ENCODE results near the gene MARCHF6.
"Not testable (repeated sequence)": the region's sequence is repeated elsewhere in the genome, so short reads cannot be mapped to it uniquely, and the experiment has no call there.

MARCHF6 gene

DNA sequence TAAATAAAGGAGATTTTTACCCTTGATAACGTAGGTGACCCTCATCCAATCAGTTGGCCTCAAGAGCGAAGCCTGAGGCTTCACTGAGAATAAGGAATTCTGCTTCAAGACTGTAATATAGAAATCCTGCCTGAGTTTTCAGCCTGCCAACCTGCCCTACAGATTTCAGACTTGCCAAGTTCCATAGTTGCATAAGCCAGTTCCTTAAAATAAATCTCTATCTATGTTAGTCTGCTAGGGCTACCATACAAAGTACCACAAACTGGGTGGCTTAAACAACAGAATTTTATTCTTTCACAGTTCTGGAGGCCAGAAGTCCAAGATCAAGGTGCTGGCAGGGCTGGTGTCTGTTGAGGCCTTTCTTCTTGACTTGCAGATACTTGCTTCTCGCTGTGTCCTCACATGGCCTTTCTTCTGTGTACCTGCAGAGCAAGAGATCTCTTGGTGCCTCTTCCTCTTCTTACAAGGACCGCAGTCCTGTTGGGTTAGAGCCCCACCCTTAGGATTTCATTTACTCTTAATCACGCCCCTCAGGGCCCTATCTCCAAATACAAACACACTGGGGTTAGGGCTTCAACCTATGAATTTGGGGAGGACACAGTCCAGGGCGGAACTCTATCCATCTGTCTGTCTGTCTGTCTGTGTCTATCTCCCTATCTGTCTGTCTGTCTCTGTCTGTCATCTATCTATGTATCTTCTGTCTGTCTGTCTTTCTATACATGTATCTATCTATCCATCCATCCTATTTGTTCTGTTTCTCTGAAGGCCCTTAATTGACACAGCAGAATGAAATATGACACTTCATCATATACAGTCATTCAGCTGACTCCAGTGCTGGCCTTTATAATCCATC is 28.8 kb upstream of the MARCHF6 start:
- DNase-seq = no peak

DNA sequence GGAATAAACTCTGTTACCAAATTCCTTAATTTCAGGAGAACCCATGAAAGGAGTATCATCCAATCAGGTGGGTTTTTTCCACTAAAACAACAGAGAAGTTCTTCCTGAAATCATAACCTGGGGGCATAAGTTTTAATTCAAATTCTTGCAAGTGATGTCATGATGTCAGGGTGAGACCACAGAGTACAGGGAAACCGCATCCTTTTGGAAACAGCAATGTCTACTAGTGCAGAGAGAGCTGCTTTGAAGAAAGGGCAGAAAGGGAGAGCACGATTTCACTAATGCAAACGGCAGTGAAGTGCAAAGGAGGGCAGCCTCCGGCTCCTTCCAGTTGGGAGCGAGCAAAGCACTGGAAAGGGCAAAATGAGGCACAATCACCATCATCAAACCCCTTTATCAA is 25.2 kb upstream of the MARCHF6 start:
- no peak for DNase-seq

DNA sequence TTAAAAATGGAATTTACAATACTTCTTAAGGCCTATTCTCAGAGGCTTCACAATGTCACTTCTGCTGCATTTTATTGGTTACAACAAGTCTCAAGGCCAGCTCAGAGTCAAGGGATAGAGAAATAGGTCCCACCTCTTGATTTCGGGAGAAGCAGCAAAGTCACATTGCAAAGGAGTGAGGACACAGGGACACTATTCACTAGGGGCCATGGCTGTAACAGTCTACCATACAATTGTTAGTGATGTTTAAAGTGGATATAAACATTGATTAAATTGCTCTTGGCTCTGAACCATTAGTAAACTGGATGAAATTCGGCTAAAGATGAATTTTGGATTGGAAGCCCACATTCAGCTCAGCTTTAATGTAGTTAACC is 24.1 kb upstream of the MARCHF6 start:
- DNase-seq = no peak

DNA sequence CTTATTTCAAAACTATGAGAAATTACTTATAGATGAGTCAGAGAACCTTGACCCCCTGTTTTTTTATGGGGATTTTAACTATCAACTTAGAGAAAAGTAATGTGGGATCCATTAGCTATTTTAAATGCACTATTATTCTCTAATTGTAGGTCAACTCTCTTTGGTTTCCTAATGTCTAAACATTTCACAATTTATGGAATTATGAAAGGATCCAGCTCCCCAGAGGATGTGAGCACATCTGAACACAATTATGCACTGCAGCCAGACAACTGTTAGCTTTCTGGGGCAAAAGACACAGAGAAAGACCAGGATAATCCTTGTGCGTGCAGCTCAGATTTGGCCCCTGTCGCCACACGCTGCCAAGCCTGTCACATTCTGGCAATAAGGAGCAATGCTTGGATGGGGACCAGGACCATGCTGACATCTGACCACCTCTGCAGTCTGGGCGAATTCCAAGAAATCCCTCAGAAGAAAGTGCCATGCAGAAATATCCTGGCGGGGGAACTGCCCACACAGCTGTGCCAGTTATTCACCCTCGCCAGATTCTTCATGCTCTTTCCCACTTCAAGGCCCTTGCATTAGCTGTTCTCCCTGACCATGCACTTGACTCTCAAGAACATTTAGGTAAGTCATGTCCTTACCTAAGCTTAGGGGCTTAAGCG is 23.5 kb upstream of the MARCHF6 start:
- no peak for DNase-seq

DNA sequence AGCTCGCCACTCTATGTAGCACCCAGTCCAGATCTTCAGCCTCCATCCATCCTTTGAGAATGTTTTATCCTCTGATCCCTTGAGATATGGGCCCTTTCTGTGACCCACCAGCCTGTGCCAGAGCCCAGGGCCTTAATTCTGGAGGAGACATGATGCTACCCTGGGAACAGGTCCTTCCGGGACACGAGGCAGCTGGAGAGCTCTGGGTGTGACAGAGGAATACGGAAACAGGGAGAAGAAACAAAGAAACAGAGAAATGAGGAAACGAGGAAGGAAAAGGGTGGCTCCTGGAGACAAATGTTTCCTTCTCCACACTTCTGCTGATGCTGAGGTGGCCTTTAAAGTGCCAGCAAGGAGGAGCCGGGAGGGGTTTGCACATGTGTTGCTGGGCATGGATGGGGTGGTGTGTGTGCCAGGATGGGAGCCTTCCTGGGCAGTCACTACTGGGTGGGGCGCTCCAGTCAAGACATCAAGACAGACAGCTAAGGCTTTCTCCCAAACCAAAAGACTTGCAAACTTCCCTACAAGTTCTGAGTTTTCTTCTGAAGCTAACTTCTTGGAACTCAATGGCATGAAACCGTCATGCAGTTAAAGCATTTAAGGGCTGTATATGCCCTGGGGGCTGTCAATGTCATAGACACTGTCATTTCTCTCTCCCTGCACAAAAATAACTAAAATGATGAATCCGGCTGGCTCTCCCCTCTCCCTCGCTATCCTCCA is 22.8 kb upstream of the MARCHF6 start:
- DNase-seq = no peak

DNA sequence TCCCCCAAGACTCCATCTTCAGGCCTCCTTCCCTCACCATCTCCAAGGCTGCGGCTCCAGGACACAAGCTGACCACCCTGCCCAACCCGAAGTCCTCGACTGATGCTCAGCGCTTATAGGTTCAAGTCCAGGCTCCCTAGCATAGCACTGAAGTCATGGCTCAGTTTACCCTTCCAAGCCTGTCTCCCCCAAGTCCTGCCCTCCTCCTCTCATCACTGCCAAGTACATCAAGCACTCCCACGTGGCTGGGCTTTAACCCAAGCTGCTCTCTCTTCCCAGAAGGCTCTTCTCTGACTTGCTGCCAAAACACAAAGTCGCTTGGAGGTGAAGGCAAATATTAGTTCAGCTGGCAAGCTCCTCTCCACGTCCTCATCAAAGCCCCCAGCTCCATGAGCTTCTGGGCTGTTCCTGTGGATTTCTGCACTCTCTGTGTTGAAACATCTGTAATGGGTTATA is 22.1 kb upstream of the MARCHF6 start:
- no peak for DNase-seq

DNA sequence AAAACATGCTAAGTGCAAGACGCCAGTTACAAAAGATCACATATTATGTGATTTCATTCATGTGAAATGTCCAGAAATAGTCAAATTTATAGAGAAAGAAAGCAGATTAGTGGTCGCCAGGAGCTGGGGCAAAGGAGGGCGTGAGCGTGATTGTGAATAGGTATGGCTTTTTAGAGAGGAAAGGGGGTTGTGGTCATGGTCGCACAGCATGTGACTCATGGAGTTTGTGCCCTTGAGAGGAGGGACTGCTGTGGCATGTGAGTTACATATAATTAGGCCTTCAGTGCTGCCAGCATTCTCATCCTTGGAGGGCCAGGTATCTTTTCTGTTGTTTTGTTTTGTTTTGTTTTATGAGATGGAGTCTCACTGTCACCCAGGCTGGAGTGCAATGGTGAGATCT is 21.2 kb upstream of the MARCHF6 start:
- no peak for DNase-seq

DNA sequence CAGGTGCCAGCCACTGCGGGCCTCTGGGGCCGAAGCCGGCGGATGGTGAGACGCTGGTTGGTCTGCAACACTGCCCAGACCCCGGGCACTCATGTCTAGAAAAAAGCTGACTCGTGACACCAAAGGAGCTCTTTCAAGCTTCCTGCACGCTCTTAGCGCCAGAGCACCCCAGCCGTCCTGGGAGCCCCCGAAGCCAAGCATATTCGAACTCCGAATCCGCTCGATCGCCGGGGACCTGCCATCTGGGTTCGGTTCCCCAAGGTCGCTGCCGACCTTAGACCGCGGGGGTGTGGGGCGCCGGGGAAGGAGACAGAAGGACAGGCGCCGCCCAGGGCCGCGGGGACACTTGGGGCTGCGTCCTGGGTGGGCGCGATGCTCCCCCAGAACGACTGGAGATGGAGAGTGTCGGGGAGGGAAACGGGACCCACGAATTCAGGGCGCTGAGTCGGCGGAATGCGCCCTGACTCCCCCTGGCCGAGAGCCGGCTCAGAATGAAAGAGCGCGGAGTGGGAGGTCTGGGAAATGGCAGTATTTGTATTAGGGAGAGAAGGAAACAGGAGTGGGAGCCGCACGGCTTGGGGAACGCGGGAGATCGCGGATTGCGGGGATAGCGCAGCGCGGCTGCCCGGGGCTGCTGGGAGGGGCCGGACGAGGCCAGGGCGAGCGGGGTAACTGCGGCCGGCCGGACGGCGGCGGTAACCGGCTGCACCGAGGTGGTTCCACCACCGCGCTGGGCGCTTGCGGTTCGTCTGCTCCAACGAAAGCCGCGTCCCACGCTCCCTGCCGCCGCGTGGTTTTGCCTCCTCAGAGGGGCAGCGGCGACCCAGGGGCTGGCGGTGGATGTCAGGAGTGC is 20.1 kb upstream of the MARCHF6 start:
- DNase-seq = no peak

DNA sequence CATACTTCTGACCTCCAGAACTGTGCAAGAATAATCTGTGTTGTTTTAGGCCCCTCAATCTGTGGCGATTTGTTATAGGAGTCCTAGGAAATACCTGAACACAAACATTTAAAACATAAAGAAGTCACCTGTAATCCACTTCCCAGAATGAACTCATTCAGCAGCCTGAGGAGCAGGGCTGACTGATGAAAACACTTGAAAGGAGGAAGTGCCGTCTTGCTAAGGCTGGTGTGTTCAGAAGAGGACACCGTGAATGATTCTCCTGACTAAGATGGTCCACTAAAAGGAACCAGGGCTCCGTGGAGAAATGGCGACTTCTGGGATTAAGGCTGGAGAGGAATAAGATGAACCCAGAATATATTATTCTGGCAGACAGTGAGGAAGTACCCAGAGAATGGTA is 18.7 kb upstream of the MARCHF6 start:
- DNase-seq = no peak

DNA sequence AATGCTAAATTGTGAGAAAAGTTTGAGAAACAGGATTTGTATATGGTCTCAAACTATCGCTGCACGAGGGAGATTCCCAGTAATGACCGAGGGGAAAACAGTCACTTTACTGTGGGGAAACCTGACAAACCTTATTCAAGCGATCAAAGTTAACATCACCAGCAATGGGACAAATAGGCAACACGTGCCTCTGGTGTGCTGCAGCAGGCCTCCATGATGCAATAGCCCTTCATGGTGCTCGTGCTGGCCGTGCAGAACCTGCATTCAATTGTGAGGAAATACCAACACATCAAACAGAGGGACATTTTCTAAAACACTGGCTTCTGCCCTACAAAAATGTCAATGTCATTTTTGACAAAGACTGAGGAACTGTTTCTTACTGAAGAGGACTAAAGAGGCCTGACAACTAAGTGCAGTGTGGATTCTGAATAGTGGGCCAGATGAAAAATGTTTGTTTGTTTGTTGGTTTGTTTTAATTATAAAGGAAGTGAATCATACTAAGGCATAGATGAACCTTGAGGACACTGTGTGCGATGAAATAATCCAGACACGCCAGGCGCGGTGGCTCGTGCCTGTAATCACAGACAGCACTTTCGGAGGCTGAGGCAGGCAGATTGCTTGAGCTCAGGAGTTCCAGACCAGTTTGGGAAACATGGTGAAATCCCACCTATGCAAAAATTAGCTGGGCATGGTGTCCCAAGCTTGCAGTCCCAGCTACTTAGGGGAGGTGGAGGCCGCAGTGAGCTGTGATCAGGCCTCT is 17.6 kb upstream of the MARCHF6 start:
- no peak for DNase-seq

DNA sequence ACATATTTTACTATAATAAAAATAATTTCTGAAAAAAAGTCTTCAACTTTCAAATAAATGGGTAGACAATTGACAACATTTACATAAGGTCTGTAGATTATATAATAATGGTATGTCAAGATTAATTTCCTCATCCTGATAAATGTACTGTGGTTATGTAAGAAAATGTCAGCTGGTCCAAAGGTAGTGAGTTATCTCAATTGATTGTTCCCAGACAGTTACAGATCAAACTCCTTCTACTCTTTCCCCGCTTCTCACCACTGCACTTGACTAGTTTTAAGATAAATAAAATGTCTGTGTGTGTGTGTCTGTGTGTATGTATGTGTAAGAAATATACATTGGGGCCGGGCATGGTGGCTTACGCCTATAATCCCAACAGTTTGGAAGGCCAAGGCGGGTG is 16.4 kb upstream of the MARCHF6 start:
- DNase-seq = no peak

DNA sequence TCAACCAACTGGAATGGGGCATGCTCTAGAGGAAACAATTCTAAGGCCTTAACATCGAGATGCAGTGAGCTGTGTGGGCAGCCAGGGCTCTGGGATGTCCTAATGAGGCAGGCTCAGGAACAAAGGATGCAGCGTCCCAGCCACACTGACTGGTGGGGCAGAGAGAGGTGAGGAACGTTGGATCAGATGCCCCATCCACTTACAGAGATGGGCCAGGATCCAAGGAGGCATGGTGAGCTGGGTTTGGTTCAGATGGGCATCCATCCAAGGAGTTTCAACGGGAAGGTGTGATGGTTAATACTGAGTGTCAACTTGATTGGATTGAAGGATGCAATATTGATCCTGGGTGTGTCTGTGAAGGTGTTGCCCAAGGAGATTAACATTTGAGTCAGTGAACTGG is 15.5 kb upstream of the MARCHF6 start:
- DNase-seq = no peak

DNA sequence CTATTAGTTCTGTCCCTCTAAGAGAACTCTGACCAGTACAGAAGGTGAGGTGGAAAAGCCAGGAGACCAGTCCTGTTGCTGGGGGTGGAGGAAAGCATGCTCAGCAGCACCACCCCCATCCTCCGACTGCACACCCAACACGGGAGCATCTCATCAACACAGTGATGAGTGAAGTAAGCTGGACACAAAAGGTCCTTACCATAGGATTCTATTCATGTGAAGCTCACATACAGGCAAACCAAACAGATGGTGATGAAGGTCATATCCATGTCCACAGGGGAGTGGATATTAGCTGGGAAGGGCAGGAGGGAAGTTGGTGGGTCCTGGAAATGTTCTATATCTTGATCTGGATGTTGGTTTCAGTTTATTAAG is 14.8 kb upstream of the MARCHF6 start:
- no peak for DNase-seq

DNA sequence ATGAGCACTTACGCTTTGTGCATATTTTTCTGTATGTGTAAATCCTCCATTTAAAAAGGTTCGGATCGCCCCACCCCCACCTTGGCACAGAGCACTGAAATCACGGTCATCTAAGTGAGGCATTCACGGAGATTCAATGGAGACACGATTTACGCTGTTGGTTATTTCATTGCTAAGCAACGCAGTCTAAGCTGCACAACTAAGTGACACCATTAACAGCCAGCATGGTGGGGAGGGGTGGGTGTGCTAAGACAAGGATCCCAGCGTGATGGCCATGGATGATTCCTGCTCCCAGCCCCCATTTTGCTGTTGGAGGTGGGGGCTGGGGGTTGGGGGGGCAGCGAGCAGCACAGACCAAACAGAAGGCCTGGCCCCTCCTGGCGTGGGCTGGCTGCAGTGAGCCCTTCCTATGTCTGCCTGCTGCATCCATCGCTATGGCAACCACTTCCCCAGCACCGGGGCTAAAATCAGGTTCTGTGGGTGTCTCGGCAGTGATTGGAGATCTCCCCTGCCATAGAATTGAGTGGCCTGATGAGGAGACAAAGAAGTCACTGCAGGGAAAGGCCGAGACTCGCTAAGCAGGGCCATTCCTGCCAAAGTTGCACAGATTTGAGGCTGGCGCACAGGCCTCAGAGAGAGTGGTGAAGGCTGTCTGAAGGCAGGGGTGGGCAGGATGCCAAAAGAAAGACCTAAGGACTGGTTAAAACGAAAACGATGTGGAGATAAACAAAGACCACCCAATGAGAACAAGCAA is 14.3 kb upstream of the MARCHF6 start:
- no peak for DNase-seq

DNA sequence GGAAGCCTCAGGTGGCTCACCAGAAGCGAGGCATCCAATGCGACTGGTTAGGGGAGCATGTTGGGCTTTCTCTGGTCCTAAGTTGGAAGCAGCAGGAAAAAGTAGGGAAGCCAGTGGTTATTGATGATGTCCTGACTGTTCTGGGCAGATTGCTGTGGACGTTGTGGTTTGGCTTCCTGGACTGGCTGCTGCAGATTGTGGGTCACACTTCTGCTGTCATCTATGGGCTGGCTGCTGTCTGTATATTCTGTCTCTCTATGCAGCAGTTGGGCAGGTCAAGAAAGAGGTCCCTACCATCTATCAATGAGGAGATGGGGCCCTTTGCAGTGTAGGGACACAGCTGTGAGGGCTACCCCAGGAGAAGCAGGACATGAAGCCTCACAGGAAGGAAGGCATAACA is 13.5 kb upstream of the MARCHF6 start:
- no peak for DNase-seq

DNA sequence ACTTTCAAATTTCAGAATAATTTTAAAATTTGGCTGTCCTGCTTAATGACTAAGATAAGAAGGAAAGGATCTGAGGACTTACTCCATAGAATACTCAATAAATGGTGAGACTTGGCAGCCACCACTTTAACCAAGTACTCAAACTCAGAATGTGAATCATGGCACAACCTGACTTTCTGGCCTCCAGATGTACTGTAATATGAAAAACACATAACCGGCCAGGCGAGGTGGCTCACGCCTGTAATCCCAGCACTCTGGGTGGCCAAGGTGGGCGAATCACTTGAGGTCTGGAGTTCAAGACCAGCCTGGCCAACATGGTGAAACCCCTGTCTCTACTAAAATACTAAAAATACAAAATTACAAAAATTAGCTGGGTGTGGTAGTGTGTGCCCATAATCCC is 10.0 kb upstream of the MARCHF6 start:
- no peak for DNase-seq

DNA sequence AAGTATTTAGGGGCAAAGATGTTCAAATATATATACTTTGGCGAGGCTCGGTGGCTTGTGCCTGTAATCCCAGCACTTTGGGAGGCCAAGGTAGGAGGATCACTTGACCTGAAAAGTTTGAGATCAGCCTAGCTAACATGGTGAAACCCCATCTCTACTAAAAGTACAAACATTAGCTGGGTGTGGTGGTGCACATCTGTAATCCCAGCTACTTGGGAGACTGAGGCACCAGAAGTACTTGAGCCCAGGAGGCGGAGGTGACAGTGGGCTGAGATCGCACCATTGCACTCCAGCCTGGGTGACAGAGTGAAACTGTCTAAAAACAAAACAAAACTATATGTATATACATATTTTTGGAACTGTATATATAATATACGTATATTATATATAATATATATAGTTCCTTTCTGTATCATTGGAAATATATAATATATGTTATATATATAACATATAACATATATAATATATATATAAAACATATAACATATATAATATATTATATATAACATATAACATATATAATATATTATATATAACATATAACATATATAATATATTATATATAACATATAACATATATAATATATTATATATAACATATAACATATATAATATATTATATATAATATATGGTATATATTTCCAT is 8.9 kb upstream of the MARCHF6 start:
- not testable (repeated sequence) for DNase-seq

DNA sequence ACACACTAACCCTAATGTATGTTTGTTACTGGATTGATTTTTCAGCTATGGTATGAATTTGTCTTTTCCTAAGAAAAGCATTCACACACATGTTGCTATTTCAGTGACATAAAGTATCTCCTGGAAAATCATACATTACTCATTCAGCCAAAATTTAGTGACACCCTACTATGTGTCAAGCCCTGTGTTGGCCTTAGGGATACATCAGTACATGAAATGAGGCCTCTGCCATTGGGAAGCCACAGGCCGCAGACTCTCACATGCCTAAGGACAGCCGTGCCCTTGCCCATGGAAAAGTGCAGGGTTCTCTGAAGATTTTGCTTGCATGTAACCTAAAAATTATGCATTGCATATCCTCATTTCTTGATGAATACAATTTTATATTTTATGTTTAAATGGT is 5.2 kb upstream of the MARCHF6 start:
- no peak for DNase-seq

DNA sequence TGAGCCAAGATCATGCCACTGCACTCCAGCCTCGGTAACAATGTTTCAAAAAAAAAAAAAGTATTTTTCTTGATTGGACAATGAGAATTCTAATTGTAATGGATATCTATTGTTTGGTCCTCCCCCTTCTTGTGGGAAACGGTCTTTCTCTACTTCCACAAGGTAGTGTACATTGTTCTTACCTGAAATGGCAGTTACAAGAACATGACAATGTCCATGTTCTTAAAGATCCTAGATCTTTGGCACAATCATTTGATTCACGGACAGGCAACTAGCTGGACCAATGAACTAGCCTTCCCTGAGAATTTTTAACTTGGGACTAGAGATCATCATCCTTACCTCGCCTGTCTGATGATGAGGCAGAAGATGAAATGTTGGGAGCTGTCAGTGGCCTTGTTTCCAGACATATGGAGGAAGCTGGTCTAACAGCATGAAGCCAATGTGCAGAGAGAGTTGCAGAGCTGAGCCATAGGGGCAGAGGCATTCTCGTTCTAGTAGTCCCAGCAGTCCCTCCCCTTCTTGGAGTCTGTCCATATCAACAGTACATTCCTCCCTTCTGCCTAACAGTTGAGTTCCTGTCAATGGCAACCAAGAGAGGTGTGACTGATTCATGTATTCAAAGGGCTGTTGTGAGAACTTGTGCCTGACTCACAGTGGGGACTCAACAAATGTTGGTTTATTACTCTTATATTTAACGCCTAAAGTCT is 2.1 kb upstream of the MARCHF6 start:
- DNase-seq = no peak

DNA sequence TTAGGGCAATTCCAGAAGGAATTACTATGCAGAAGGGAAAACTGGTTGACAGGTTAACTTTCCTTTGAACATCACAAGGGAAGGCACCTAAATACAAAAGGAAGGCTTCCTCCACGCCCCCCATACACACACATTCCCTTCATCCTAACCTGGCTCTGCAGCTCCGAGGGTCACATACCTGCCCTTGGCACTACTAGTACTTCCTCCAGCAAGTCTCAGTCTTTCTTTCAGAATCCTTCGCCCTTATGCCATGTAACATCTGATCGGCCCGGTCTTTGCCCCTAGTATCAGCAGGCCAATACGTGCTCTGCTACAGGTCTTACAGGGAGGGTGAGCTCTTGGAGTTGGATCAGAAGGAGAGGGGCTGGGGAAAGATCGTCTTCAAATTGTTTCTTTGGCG is 1.6 kb upstream of the MARCHF6 start:
- no peak for DNase-seq
